GM23338 (cell line): ENCODE measurements around the gene TXNDC12. TPM values are rescaled to one million over a fixed set of nuclear protein-coding genes. Genes with fewer than 3 reads are reported as not detected.

Experiments
- ATAC-seq: fragments of 200-7000 bp; cut with Tn5 transposase; 3 replicates; pipeline ENCODE4 v1.9.1; 2020
- DNase-seq: peaks from one replicate; pipeline ENCODE4 v3.0.0-alpha.2; 2015; ENCODE audit warnings: low spot score
- H2AFZ ChIP-seq: fragments of 200-600 bp; sonication (generic); 2 replicates; pipeline ENCODE4 v1.8.0; 2016; ENCODE audit warnings: antibody characterized with exemption, mild to moderate bottlenecking, moderate library complexity
- H3F3A ChIP-seq: fragments of 200-600 bp; sonication (generic); replicated peaks from 2 replicates; pipeline ENCODE4 v1.8.0; 2017; ENCODE audit warnings: antibody characterized with exemption, mixed run types, low read depth
- H3K27ac ChIP-seq: fragments of 200-600 bp; sonication (generic); 2 replicates; pipeline ENCODE4 v1.6.1; 2016; ENCODE audit warnings: low read depth
- H3K27me3 ChIP-seq: fragments of 200-600 bp; sonication (generic); 2 replicates; pipeline ENCODE4 v1.8.0; 2016; ENCODE audit warnings: mild to moderate bottlenecking, mixed run types, moderate library complexity; ENCODE audit not compliant: insufficient read depth
- H3K36me3 ChIP-seq: fragments of 200-600 bp; sonication (generic); 2 replicates; pipeline ENCODE4 v1.8.0; 2016; ENCODE audit warnings: mild to moderate bottlenecking; ENCODE audit not compliant: insufficient read depth
- H3K4me1 ChIP-seq: fragments of 200-600 bp; sonication (generic); 2 replicates; pipeline ENCODE4 v1.8.0; 2016; ENCODE audit warnings: mild to moderate bottlenecking, moderate library complexity; ENCODE audit not compliant: insufficient read depth
- H3K4me2 ChIP-seq: fragments of 200-600 bp; sonication (generic); 2 replicates; pipeline ENCODE4 v1.7.1; 2017; ENCODE audit warnings: mixed run types
- H3K4me3 ChIP-seq: fragments of 200-600 bp; sonication (generic); 2 replicates; pipeline ENCODE4 v1.6.1; 2016; ENCODE audit warnings: mixed run types
- H3K79me2 ChIP-seq: fragments of 200-600 bp; sonication (generic); replicated peaks from 2 replicates; pipeline ENCODE4 v1.8.0; 2017; ENCODE audit warnings: mild to moderate bottlenecking; ENCODE audit not compliant: insufficient read depth
- H3K9me2 ChIP-seq: fragments of 200-600 bp; sonication (generic); 2 replicates; pipeline ENCODE4 v1.8.0; 2017; ENCODE audit not compliant: insufficient read depth
- H4K20me1 ChIP-seq: fragments of 200-600 bp; sonication (generic); replicated peaks from 2 replicates; pipeline ENCODE4 v1.8.0; 2017; ENCODE audit warnings: mild to moderate bottlenecking; ENCODE audit not compliant: insufficient read depth
- H3K27ac Mint-ChIP-seq: 2 replicates; pipeline ENCODE4 v1.8.0; 2020; ENCODE audit warnings: inconsistent platforms, mild to moderate bottlenecking, moderate library complexity, mixed read lengths
- H3K27me3 Mint-ChIP-seq: 3 replicates; pipeline ENCODE4 v1.8.0; 2022; ENCODE audit warnings: low read depth, mild to moderate bottlenecking, moderate library complexity, mixed read lengths, inconsistent platforms; ENCODE audit not compliant: insufficient read depth, poor library complexity
- H3K36me3 Mint-ChIP-seq: 3 replicates; pipeline ENCODE4 v1.8.0; 2021; ENCODE audit warnings: low read depth, mild to moderate bottlenecking, inconsistent platforms, moderate library complexity, mixed read lengths
- H3K4me1 Mint-ChIP-seq: 3 replicates; pipeline ENCODE4 v1.8.0; 2020; ENCODE audit warnings: mild to moderate bottlenecking, inconsistent platforms, mixed read lengths
- H3K4me3 Mint-ChIP-seq: 3 replicates; pipeline ENCODE4 v1.8.0; 2021; ENCODE audit warnings: moderate library complexity, mild to moderate bottlenecking, inconsistent platforms, mixed read lengths
- H3K9me3 Mint-ChIP-seq: 3 replicates; pipeline ENCODE4 v1.8.0; 2020; ENCODE audit warnings: moderate library complexity, mild to moderate bottlenecking, inconsistent platforms, mixed read lengths
- CREB1 ChIP-seq: fragments of 250-450 bp; sonication (Bioruptor Pico); IDR thresholded peaks from 2 replicates; pipeline ENCODE4 v1.5.0; 2020; ENCODE audit warnings: low read depth, mild to moderate bottlenecking, moderate library complexity
- CTCF ChIP-seq, 2 experiments: fragments of 200-600 bp in 1 of 2; sonication (generic) in 1 of 2; conservative IDR thresholded peaks; 2 replicates each; pipeline versions ENCODE4 v1.5.1 to v1.6.1; 2016 to 2017; ENCODE audit warnings: antibody characterized with exemption in 2 of 2, low read depth in 2 of 2, mild to moderate bottlenecking in 2 of 2, moderate library complexity in 1 of 2
- ETS1 ChIP-seq: IDR thresholded peaks from 2 replicates; pipeline ENCODE4 v1.6.1; 2016; ENCODE audit warnings: antibody characterized with exemption
- EZH2 ChIP-seq: fragments of 200-600 bp; sonication (generic); IDR thresholded peaks from one replicate; pipeline ENCODE4 v1.8.0; 2017; ENCODE audit warnings: antibody characterized with exemption, mild to moderate bottlenecking, low read depth; ENCODE audit not compliant: unreplicated experiment
- EZH2phosphoT487 ChIP-seq: fragments of 200-600 bp; sonication (generic); IDR thresholded peaks from one replicate; pipeline ENCODE4 v1.8.1; 2018; ENCODE audit warnings: antibody characterized with exemption; ENCODE audit not compliant: unreplicated experiment
- JUNB ChIP-seq: IDR thresholded peaks from one replicate; pipeline ENCODE4 v1.6.1; 2016; ENCODE audit warnings: antibody characterized with exemption; ENCODE audit not compliant: unreplicated experiment
- NANOG ChIP-seq: IDR thresholded peaks from 2 replicates; pipeline ENCODE4 v1.6.1; 2016; ENCODE audit warnings: antibody characterized with exemption, borderline replicate concordance
- POLR2AphosphoS5 ChIP-seq: IDR thresholded peaks from 2 replicates; pipeline ENCODE4 v1.6.1; 2016; ENCODE audit warnings: antibody characterized with exemption, low read depth
- REST ChIP-seq: IDR thresholded peaks from one replicate; pipeline ENCODE4 v1.6.1; 2018; ENCODE audit warnings: antibody characterized with exemption; ENCODE audit not compliant: unreplicated experiment
- STAT1 ChIP-seq: IDR thresholded peaks from one replicate; pipeline ENCODE4 v1.6.1; 2016; ENCODE audit warnings: antibody characterized with exemption; ENCODE audit not compliant: unreplicated experiment
- ZNF114 ChIP-seq: fragments of 250-450 bp; sonication (Bioruptor Pico); IDR thresholded peaks from 2 replicates; pipeline ENCODE4 v1.5.0; 2020; ENCODE audit warnings: mild to moderate bottlenecking, moderate library complexity
- ZNF331 ChIP-seq: fragments of 250-450 bp; sonication (Bioruptor Pico); IDR thresholded peaks from 2 replicates; pipeline ENCODE4 v1.5.0; 2020; ENCODE audit warnings: low read depth, mild to moderate bottlenecking, moderate library complexity
- ZNF462 ChIP-seq: fragments of 250-450 bp; sonication (Bioruptor Pico); IDR thresholded peaks from 2 replicates; pipeline ENCODE4 v1.5.0; 2020; ENCODE audit warnings: mild to moderate bottlenecking, moderate library complexity
- polyA plus RNA-seq: library from polyadenylated mRNA; unstranded; fragments of >200 nt; fragmentation: Nextera tagmentation; extraction: Ambion mirVana; gene quantifications from 2 replicates; pipeline ENCODE4 v1.2.1, GENCODE V29; 2016
- total RNA-seq: library from RNA; depleted of rRNA; stranded (reverse); fragments of >200 nt; shearing (Covaris generic); gene quantifications from 2 replicates; pipeline ENCODE4 v1.2.3, GENCODE V29; 2014

The TXNDC12 gene
- total and polyA plus RNA-seq, 2 experiments from 2014 or later = 68.9 to 88.2 TPM

- Histone ChIP-seq H3K4me3 (no peak overlapping the region), H3K79me2 (peaks cover 75% of the 10 kb centered on the region), H3F3A (no peaks in the 10 kb centered on the region; the same call in 1 of the 2 replicates), H3K4me1 (peaks cover 14% of the 10 kb centered on the region), H3K36me3 (peaks cover 39% of the 10 kb centered on the region), H3K27ac (no peak overlapping the region), H4K20me1 (peaks cover 21% of the 10 kb centered on the region), H3K9me2 (no peaks in the 10 kb centered on the region), H3K27me3 (no peaks in the 10 kb centered on the region), H2AFZ (no peak overlapping the region), H3K4me2 (no peak overlapping the region)
- TF ChIP-seq ZNF331 (CRISPR knock-in tag) = no peak
- TF ChIP-seq EZH2phosphoT487 = no peak
- TF ChIP-seq REST = no peak
- TF ChIP-seq JUNB = no peak
- TF ChIP-seq ETS1 = no peak
- TF ChIP-seq POLR2AphosphoS5 = no peak
- TF ChIP-seq ZNF462 (CRISPR knock-in tag) = no peak
- TF ChIP-seq CTCF (conservative IDR thresholded peaks at IDR 0.05; ENCODE audit: low read depth in 2 of 2) = no peak
- no peak for TF ChIP-seq EZH2
- TF ChIP-seq NANOG = no peak
- no peak for TF ChIP-seq STAT1
- no peak for TF ChIP-seq CREB1 (CRISPR knock-in tag)
- TF ChIP-seq ZNF114 = no peak
- no peaks in the 10 kb centered on the region for H3K9me3 Mint-ChIP-seq
- no peak overlapping the region for H3K27ac Mint-ChIP-seq
- ATAC-seq (no peak), DNase-seq (no peak)
- peaks cover 17% of the 10 kb centered on the region for H3K4me1 Mint-ChIP-seq
- no peak overlapping the region for H3K4me3 Mint-ChIP-seq
- H3K27me3 Mint-ChIP-seq = peaks cover 9% of the 10 kb centered on the region
- H3K36me3 Mint-ChIP-seq = peaks cover 61% of the 10 kb centered on the region
Observed at GRCh38 chr1:52059888-52060287, 4.9 kb upstream of the TXNDC12 start.
